ENCODE results near the gene TLK1.
"Not testable (repeated sequence)": the region's sequence is repeated elsewhere in the genome, so short reads cannot be mapped to it uniquely, and the experiment has no call there.

TLK1 gene

DNA sequence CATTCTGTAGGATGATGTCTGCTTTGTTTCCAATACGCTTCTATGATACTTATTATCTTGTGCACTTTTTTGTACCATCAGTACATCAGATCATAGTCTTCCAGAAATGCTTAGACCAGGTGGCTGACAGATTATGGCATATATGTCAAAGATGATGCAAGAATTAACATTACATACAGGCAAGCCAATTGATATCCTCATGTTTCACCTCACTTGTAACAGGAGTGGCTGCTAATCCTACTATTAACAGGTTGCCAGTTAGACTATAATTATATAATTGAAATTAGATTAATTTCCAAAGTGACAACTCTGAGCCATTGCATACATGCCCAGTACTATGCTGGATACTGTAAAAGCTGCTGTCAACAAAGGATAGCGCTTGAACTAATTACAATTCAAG lies 77.2 kb downstream of the TLK1 start:
- no peak for DNase-seq (ENCODE audit: low read depth in 2 of 2)

GRCh38 chr2:171081649-171082111 lies 79.0 kb downstream of the TLK1 start:
- DNase-seq (ENCODE audit: low read depth in 2 of 2): no peak

DNA sequence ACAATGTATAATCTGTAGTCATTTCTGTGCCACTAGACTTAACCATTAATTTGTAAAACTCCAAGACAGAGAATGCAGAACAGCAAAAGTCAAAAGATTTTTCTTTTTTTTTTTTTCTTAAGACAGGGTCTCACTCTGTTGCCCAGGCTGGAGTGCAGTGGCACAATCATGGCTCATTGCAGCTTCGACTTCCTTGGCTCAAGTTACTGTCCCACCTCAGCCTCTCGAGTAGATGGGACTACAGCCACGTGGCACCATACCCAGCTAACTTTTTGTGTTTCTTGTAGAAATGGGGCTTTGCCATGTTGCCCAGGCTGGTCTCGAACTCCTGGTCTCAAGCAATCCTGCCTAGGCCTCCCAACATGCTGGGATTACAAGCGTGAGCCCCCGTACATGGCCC lies 80.1 kb downstream of the TLK1 start:
- no peak for DNase-seq (ENCODE audit: low read depth in 2 of 2)

GRCh38 chr2:171076422-171076821 lies 84.3 kb downstream of the TLK1 start:
- not testable (repeated sequence) for DNase-seq (ENCODE audit: low read depth in 2 of 2)

DNA sequence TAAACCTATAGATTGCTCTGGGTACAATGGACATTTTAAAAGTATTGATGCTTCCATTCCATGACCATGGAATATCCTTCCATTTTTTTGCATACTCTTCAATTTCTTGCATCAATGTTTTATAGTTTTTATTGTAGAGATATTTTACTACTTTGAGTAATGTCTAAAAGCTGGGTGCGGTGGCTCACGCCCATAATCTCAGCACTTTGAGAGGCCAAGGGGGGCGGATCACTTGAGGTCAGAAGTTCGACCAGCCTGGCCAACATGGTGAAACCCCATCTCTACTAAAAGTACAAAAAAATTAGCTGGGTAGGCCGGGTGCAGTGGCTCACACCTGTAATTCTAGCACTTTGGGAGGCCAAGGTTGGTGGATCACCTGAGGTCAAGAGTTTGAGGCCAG lies 88.5 kb downstream of the TLK1 start:
- DNase-seq (ENCODE audit: low read depth in 2 of 2): no peak

DNA sequence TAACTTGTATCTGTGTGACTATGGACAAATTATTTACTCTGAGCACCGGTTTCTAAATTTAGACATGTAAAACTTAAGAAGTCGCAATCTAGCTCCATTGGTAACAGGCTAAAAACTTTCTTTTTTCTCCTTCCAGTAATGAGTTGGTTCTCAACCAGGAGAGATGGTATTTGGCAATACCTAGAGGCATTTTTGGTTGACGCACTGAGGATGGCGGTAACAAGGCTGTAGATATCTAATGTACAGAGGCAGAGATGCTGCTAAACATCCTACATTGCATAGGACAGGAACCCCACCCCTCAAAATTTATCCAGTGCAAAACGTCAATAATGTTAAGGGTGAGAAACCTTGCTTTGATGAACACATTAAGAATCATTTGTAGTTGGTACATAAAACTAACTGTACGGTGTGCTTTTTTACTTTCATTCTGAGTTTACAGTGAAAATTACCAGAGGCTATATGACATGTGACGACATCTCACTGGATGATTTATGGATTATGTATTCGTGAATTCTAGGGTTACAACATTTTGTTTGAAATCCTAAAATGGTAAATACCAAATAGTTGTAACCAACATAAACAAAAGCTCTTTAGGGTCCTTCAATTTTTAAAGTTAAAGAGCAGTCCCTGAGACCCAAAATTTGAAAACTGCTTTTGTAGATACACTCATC lies 91.3 kb downstream of the TLK1 start:
- DNase-seq (ENCODE audit: low read depth in 2 of 2): no peak

DNA sequence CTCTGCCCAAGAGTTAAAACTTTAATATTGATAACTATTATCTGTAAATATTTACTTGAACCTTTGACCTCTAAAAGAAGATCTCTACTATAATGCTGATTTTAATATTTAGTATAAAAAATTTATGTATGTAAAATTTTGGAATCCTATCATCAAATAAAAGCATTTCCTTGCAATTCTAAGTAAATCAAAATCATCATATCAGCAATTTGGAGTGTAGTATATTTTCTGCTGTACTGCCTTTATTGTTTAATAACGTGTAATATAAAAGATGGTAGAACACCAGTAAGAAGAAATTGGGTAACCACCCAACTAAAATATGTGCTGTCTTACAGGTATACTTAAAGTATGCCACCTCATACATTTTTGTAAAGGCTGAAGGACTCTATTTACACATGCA lies 94.6 kb downstream of the TLK1 start:
- DNase-seq (ENCODE audit: low read depth in 2 of 2): no peak

DNA sequence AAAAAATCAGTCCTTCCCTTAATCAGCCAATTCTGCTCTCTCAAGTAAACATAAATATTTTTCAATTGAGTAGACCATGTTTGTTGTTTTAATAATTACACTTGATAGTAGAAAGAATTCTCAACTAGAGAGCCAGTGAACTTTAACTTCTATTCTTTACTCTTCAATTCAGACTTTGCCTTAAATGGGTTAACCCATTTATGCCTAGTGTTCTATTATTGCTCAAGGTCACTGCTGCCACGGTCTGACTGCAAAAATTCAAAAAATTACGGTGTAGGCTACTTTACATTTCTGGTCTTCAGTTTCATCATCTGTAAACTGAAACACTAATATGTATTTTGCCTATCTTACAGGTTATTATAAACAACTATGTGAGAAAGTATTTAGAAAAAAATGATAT lies 103.1 kb downstream of the TLK1 start:
- no peak for DNase-seq (ENCODE audit: low read depth in 2 of 2)

DNA sequence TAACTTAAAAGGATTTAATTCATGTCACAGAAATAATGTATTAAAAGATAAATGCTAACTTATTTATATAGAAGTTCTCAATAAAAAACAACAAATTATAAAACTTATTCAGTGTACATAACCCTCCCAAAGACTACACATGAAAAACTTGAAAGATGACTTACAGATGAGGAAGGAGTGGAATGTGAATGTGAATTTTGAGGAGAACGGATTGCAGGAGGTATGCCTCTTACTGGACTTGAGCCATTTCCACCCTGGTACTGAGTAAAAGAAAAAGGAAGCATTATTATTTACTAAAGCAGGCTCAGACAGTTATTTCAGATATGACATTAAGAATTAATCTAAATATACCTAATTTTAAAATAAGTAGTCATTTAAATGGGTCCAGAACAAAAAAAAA lies 104.4 kb downstream of the TLK1 start:
- no peak for DNase-seq (ENCODE audit: low read depth in 2 of 2)

GRCh38 chr2:171049691-171050090 lies 111.0 kb downstream of the TLK1 start:
- DNase-seq (ENCODE audit: low read depth in 2 of 2): no peak

- DNase-seq (ENCODE audit: low read depth in 2 of 2): no peak
Measured at GRCh38 chr2:171046048-171046560, 114.6 kb downstream of the TLK1 start.

GRCh38 chr2:171044416-171044815 lies 116.3 kb downstream of the TLK1 start:
- no peak for DNase-seq (ENCODE audit: low read depth in 2 of 2)

DNA sequence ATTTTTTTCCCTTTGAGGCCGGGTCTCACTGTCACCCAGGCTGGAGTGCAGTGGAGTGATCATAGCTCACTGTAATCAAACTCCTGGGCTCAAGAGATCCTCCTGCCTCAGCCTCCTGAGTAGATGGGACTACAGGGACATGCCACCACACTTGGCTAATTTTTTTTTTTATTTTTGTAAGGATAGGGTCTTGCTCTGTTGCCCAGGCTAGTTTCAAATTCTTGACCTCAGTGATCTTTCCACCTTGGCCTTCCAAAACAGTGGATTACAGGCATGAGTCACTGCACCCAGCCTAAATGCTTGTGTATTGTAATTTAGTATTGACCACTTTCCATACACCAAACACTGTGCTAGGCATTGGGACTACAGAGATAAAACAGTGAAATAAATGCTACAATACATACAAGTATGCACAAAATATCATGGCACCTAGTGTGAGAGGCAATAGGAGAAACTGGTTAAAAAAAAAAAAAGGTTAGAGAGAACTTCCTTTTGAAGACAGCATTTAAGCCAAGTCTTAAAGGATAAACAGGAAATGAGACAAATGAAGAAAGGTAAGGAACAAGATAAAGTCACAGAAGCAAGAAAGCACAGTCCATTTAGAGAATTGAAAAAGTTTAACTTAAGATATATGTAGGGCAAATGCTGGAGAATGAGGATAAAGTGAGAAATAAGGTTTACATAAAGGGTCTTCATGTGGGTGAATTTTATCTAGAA lies 118.3 kb downstream of the TLK1 start:
- no peak for DNase-seq (ENCODE audit: low read depth in 2 of 2)

GRCh38 chr2:171036532-171036931 lies 124.2 kb downstream of the TLK1 start:
- no peak for DNase-seq (ENCODE audit: low read depth in 2 of 2)

DNA sequence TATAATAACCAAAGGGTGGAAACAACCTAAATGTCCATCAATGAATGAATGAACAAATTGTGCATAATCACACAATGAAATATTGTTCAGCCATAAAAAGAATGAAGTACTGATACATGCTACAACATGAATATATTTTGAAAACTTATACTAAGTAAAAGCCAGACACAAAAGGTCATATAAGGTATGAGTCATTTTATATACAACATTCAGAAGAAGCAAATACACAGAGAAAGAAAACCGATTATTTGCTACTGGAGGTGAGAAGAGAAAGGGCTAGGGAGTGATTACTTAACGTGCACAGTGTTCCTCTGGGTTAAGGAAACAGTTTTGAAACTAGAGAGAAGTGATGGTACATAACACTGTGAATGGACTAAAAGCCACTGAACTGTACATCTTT lies 126.4 kb downstream of the TLK1 start:
- no peak for DNase-seq (ENCODE audit: low read depth in 2 of 2)

DNA sequence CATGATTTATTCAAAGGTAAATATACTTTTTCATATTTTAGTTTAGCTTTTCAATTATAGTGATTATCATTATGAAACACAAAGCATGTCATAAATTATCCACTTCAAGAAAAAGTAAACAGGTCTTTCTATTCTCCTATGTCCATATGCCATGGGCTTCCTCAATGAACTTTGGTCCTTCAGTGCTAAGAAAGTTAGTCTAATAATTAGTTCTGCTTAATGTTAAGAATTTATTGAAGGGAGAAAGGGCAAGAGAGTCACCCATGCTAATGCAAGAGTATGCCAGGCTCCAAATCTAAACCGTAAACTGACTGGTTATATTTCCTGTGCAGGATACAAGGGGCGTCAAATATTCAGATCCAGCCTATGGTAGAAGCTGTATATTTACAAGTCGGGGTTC lies 135.5 kb downstream of the TLK1 start:
- no peak for DNase-seq (ENCODE audit: low read depth in 2 of 2)

- DNase-seq (ENCODE audit: low read depth in 2 of 2): no peak
Measured at GRCh38 chr2:171018522-171018921, 142.2 kb downstream of the TLK1 start.

- DNase-seq (ENCODE audit: low read depth in 2 of 2): no peak
Measured at GRCh38 chr2:171016125-171016524, 144.6 kb downstream of the TLK1 start.

GRCh38 chr2:171013851-171014250 lies 146.8 kb downstream of the TLK1 start:
- no peak for DNase-seq (ENCODE audit: low read depth in 2 of 2)

GRCh38 chr2:171009386-171009785 lies 151.3 kb downstream of the TLK1 start:
- no peak for DNase-seq (ENCODE audit: low read depth in 2 of 2)

DNA sequence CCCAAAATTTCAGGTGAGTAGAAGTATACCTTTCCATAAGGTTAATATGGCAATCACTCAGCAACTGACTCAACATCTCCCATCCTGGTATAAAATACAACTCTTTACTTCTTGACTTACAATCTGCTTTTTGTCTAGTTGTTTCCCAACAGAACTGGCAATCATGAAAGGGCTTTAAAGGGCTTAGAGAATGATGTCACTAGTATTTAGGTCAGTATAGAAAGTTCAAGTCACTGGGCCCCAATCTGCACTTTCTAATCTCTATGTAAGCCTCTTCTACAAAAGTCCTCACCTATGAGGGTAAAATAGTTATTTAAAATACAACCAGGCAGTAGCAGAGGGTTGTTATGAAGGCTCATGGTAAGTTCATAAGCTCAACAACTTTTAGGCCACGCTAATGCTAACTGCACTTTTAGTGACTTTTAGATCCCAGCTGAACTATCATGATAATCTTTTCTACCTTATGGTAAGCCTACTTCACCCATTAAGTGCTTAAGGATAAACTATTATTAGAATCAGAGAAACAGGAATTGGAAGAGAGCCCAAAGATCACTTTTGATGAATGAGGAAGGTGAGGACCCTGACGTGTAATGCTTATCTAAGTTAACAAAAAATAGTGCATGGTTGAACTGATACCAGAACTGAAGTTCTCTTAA lies 152.0 kb downstream of the TLK1 start:
- no peak for DNase-seq (ENCODE audit: low read depth in 2 of 2)

GRCh38 chr2:171004833-171005232 lies 155.9 kb downstream of the TLK1 start:
- no peak for DNase-seq (ENCODE audit: low read depth in 2 of 2)

DNA sequence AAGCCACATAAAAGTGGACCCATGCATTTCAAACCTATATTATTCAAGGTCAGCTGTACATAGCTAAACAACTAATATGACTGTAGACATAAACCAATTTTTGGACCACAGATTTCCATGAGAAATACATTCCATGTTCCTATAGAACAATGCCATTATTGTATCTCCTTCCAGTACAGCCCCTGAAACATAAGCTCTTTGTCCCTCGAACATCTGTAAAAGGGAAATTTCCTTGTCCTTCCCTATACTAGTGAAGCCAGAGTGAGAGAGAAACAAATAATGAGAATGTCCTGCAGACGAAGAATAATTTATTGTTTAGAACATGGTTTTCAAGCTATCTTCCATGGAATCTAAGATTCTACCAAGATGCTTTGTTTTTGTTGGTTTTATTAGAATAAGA lies 156.3 kb downstream of the TLK1 start:
- no peak for DNase-seq (ENCODE audit: low read depth in 2 of 2)

Data from stimulated activated CD8-positive, alpha-beta memory T cell treated with anti-CD3 and anti-CD28 coated beads, Interleukin-2, amount 100 ng/mL, for 1 hour (primary cell).